HG03571 (cell line): ENCODE results near the gene PGK2.
A peak's percentile ranks its signal among the peaks of the same experiment; 100 is the strongest.
"Not testable (repeated sequence)": the region's sequence is repeated elsewhere in the genome, so short reads cannot be mapped to it uniquely, and the experiment has no call there.

Source experiments
- ATAC-seq: cut with Tn5 transposase; IDR thresholded peaks from one replicate; pipeline ENCODE4 v1.9.1; 2021; ENCODE audit not compliant: unreplicated experiment

PGK2 gene

GRCh38 chr6:49787176-49787575 is at the start of gene PGK2:
Gene PGK2, minus strand, starts transcription at chr6:49787285. Its CDS starts 98 bp downstream, at chr6:49787187.
- no peak for ATAC-seq

GRCh38 chr6:49835140-49835539 is 48.1 kb upstream of the PGK2 start:
- ATAC-seq = no peak

GRCh38 chr6:49833386-49833785 is 46.3 kb upstream of the PGK2 start:
- no peak for ATAC-seq

- peak; percentile 97 for ATAC-seq
Measured at GRCh38 chr6:49826743-49827406, 39.8 kb upstream of the PGK2 start.

- ATAC-seq = no peak
Measured at GRCh38 chr6:49815166-49815565, 28.1 kb upstream of the PGK2 start.

GRCh38 chr6:49813248-49813647 is 26.2 kb upstream of the PGK2 start:
- ATAC-seq = no peak

GRCh38 chr6:49806145-49806544 is 19.1 kb upstream of the PGK2 start:
- no peak for ATAC-seq

GRCh38 chr6:49805246-49805645 is 18.2 kb upstream of the PGK2 start:
- no peak for ATAC-seq

GRCh38 chr6:49801525-49801924 is 14.4 kb upstream of the PGK2 start:
- ATAC-seq = no peak

- no peak for ATAC-seq
Measured at GRCh38 chr6:49799090-49799489, 12.0 kb upstream of the PGK2 start.

GRCh38 chr6:49796842-49797455 is 9.9 kb upstream of the PGK2 start:
- ATAC-seq = not testable (repeated sequence)

GRCh38 chr6:49790341-49790740 is 3.3 kb upstream of the PGK2 start:
- ATAC-seq = no peak

GRCh38 chr6:49784272-49784671 is 2.8 kb downstream of the PGK2 start:
- ATAC-seq = no peak

- ATAC-seq = no peak
Measured at GRCh38 chr6:49782725-49783124, 4.4 kb downstream of the PGK2 start.

GRCh38 chr6:49782293-49782692 is 4.8 kb downstream of the PGK2 start:
- ATAC-seq = no peak

GRCh38 chr6:49776444-49776843 is 10.6 kb downstream of the PGK2 start:
- ATAC-seq = no peak

- ATAC-seq = no peak
Measured at GRCh38 chr6:49775043-49775442, 12.0 kb downstream of the PGK2 start.

GRCh38 chr6:49772285-49772684 is 14.8 kb downstream of the PGK2 start:
- ATAC-seq = no peak

- ATAC-seq = no peak
Measured at GRCh38 chr6:49766762-49767161, 20.3 kb downstream of the PGK2 start.

GRCh38 chr6:49764571-49765236 is 22.4 kb downstream of the PGK2 start:
- ATAC-seq = no peak

GRCh38 chr6:49744259-49744658 is 42.8 kb downstream of the PGK2 start, which contains the start of gene CRISP3:
Gene CRISP3, minus strand, starts transcription at chr6:49744388. Its CDS starts 21 bp downstream, at chr6:49744367.
- ATAC-seq = no peak

- ATAC-seq = no peak
Measured at GRCh38 chr6:49743429-49743828, 43.7 kb downstream of the PGK2 start.
